PC-3 (cell line): ENCODE results near the gene GTF2A1L.

Experiments used
- CTCF ChIP-seq: fragments of 300-600 bp; sonication (generic); conservative IDR thresholded peaks from 2 replicates; pipeline ENCODE4 v1.5.1; 2017; ENCODE audit warnings: antibody characterized with exemption, low read depth, mild to moderate bottlenecking, low read length
- EZH2 ChIP-seq: fragments of 300-600 bp; sonication (generic); IDR thresholded peaks from one replicate; pipeline ENCODE4 v1.6.1; 2017; ENCODE audit warnings: antibody characterized with exemption, mild to moderate bottlenecking, low read length; ENCODE audit not compliant: unreplicated experiment
- EZH2phosphoT487 ChIP-seq: fragments of 300-600 bp; sonication (generic); IDR thresholded peaks from 2 replicates; pipeline ENCODE4 v1.6.1; 2018; ENCODE audit warnings: mild to moderate bottlenecking, antibody characterized with exemption, low read length, borderline replicate concordance

- TF ChIP-seq CTCF (no peak), EZH2 (no peak), EZH2phosphoT487 (no peak)
Measured at GRCh38 chr2:48707466-48707865, 89.8 kb downstream of the GTF2A1L start.
